HG03103 (cell line): ENCODE data around the gene EPAS1.
"Not testable (repeated sequence)": the region's sequence is repeated elsewhere in the genome, so short reads cannot be mapped to it uniquely, and the experiment has no call there.

Source experiments
- ATAC-seq: cut with Tn5 transposase; IDR thresholded peaks from one replicate; pipeline ENCODE4 v1.9.1; 2021; ENCODE audit warnings: low read depth; ENCODE audit not compliant: unreplicated experiment

The EPAS1 gene

GRCh38 chr2:46394649-46395510 is 97.7 kb downstream of the EPAS1 start:
- ATAC-seq = no peak

GRCh38 chr2:46395730-46396129 is 98.5 kb downstream of the EPAS1 start:
- ATAC-seq = not testable (repeated sequence)

- ATAC-seq = no peak
Measured at GRCh38 chr2:46400016-46400415, 102.8 kb downstream of the EPAS1 start.

GRCh38 chr2:46402874-46403273 is 105.7 kb downstream of the EPAS1 start:
- ATAC-seq = no peak

GRCh38 chr2:46404181-46404759 is 107.1 kb downstream of the EPAS1 start:
- ATAC-seq = no peak

- ATAC-seq = no peak
Measured at GRCh38 chr2:46407852-46408455, 110.7 kb downstream of the EPAS1 start.

GRCh38 chr2:46409756-46410155 is 112.5 kb downstream of the EPAS1 start:
- ATAC-seq = no peak

- no peak for ATAC-seq
Measured at GRCh38 chr2:46410273-46411244, 113.4 kb downstream of the EPAS1 start.

GRCh38 chr2:46411245-46411641 is 114.0 kb downstream of the EPAS1 start:
- no peak for ATAC-seq

- no peak for ATAC-seq
Measured at GRCh38 chr2:46411985-46412384, 114.8 kb downstream of the EPAS1 start.

GRCh38 chr2:46413111-46413510 is 115.9 kb downstream of the EPAS1 start:
- no peak for ATAC-seq

- ATAC-seq = no peak
Measured at GRCh38 chr2:46413631-46414030, 116.4 kb downstream of the EPAS1 start.

- ATAC-seq = no peak
Measured at GRCh38 chr2:46414701-46415100, 117.5 kb downstream of the EPAS1 start.

- no peak for ATAC-seq
Measured at GRCh38 chr2:46416280-46416679, 119.1 kb downstream of the EPAS1 start.

- ATAC-seq = no peak
Measured at GRCh38 chr2:46416739-46417403, 119.7 kb downstream of the EPAS1 start.

- no peak for ATAC-seq
Measured at GRCh38 chr2:46420945-46421344, 123.7 kb downstream of the EPAS1 start.

GRCh38 chr2:46421361-46421760 is 124.2 kb downstream of the EPAS1 start:
- ATAC-seq = no peak

GRCh38 chr2:46422717-46423394 is 125.6 kb downstream of the EPAS1 start:
- ATAC-seq = no peak

- ATAC-seq = no peak
Measured at GRCh38 chr2:46424937-46425336, 127.7 kb downstream of the EPAS1 start.
